Transverse colon (tissue), 3 donors: ENCODE measurements around the gene ETV6.

Experiments
- POLR2A ChIP-seq: fragments of 450-650 bp; IDR thresholded peaks from one replicate; pipeline ENCODE4 v1.6.1; 2016; ENCODE audit warnings: antibody characterized with exemption, mild to moderate bottlenecking, moderate library complexity
- TF ChIP-seq, protein P1 (sequence below), 5 experiments: fragments of 200-600 bp in 3 of 5; fragments of 450-650 bp in 2 of 5; sonication (generic) in 3 of 5; IDR thresholded peaks; 1 replicate in 2 of 5; 2 replicates in 3 of 5; pipeline ENCODE4 v1.5.1; 2016 to 2017; ENCODE audit warnings: antibody characterized with exemption in 5 of 5, inconsistent platforms in 3 of 5, mild to moderate bottlenecking in 2 of 5, moderate library complexity in 1 of 5

DNA sequence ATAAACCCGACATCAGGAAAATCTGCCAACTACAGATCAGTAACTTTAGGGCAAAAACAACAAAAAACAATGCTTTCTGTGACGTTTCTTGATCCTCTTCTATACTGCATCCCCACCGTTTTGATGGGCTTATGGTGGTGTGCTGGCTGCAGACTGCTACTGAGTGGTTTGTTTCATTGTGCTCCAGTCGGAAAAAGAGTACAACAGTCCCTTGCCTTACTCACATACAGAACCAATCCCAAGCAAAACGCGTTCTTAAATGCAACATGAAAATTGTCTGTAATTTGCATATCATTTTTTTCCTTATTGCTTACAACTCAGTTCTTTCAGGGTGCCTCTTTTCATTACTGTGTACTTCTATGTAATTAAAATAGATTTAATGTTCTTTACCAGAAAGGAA is 2.3 kb downstream of the ETV6 start:
- TF ChIP-seq POLR2A = peak; percentile 24
- TF ChIP-seq, protein P1, sequence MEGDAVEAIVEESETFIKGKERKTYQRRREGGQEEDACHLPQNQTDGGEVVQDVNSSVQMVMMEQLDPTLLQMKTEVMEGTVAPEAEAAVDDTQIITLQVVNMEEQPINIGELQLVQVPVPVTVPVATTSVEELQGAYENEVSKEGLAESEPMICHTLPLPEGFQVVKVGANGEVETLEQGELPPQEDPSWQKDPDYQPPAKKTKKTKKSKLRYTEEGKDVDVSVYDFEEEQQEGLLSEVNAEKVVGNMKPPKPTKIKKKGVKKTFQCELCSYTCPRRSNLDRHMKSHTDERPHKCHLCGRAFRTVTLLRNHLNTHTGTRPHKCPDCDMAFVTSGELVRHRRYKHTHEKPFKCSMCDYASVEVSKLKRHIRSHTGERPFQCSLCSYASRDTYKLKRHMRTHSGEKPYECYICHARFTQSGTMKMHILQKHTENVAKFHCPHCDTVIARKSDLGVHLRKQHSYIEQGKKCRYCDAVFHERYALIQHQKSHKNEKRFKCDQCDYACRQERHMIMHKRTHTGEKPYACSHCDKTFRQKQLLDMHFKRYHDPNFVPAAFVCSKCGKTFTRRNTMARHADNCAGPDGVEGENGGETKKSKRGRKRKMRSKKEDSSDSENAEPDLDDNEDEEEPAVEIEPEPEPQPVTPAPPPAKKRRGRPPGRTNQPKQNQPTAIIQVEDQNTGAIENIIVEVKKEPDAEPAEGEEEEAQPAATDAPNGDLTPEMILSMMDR (IDR thresholded peaks at IDR 0.05) = no peak
